ENCODE results near the gene GLIPR1.
"Not testable (repeated sequence)": the region's sequence is repeated elsewhere in the genome, so short reads cannot be mapped to it uniquely, and the experiment has no call there.

GLIPR1 gene

GRCh38 chr12:75474116-75474515 is 6.4 kb upstream of the GLIPR1 start:
- DNase-seq (ENCODE audit: low read depth, low spot score), result no peak

- DNase-seq (ENCODE audit: low read depth, low spot score), result no peak
Observed at GRCh38 chr12:75476071-75476470, 4.5 kb upstream of the GLIPR1 start.

- DNase-seq (ENCODE audit: low read depth, low spot score), result no peak
Observed at GRCh38 chr12:75477137-75477536, 3.4 kb upstream of the GLIPR1 start.

- DNase-seq (ENCODE audit: low read depth, low spot score), result no peak
Observed at GRCh38 chr12:75478116-75478794, 2.3 kb upstream of the GLIPR1 start.

GRCh38 chr12:75479963-75480461 is 543 bp upstream of the GLIPR1 start:
- DNase-seq (ENCODE audit: low read depth, low spot score), result no peak

- no peak for DNase-seq (ENCODE audit: low read depth, low spot score)
Observed at GRCh38 chr12:75481013-75481705, 604 bp downstream of the GLIPR1 start.

- no peak for DNase-seq (ENCODE audit: low read depth, low spot score)
Observed at GRCh38 chr12:75481774-75482173, 1.2 kb downstream of the GLIPR1 start.

- DNase-seq (ENCODE audit: low read depth, low spot score), result no peak
Observed at GRCh38 chr12:75482646-75483045, 2.1 kb downstream of the GLIPR1 start.

- DNase-seq (ENCODE audit: low read depth, low spot score), result no peak
Observed at GRCh38 chr12:75483431-75483830, 2.9 kb downstream of the GLIPR1 start.

- DNase-seq (ENCODE audit: low read depth, low spot score), result not testable (repeated sequence)
Observed at GRCh38 chr12:75484450-75484849, 3.9 kb downstream of the GLIPR1 start.

GRCh38 chr12:75487308-75487707 is 6.8 kb downstream of the GLIPR1 start:
- no peak for DNase-seq (ENCODE audit: low read depth, low spot score)

GRCh38 chr12:75488553-75488952 is 8.0 kb downstream of the GLIPR1 start:
- no peak for DNase-seq (ENCODE audit: low read depth, low spot score)

- DNase-seq (ENCODE audit: low read depth, low spot score), result no peak
Observed at GRCh38 chr12:75489187-75489586, 8.6 kb downstream of the GLIPR1 start.

- DNase-seq (ENCODE audit: low read depth, low spot score), result no peak
Observed at GRCh38 chr12:75489613-75490210, 9.2 kb downstream of the GLIPR1 start.

- DNase-seq (ENCODE audit: low read depth, low spot score), result no peak
Observed at GRCh38 chr12:75491169-75491568, 10.6 kb downstream of the GLIPR1 start.

- DNase-seq (ENCODE audit: low read depth, low spot score), result no peak
Observed at GRCh38 chr12:75503459-75503858, 22.9 kb downstream of the GLIPR1 start.

GRCh38 chr12:75503866-75504265 is 23.3 kb downstream of the GLIPR1 start:
- no peak for DNase-seq (ENCODE audit: low read depth, low spot score)

GRCh38 chr12:75505706-75506312 is 25.3 kb downstream of the GLIPR1 start:
- no peak for DNase-seq (ENCODE audit: low read depth, low spot score)

GRCh38 chr12:75507086-75507485 is 26.5 kb downstream of the GLIPR1 start:
- DNase-seq (ENCODE audit: low read depth, low spot score), result no peak

GRCh38 chr12:75508159-75508558 is 27.6 kb downstream of the GLIPR1 start:
- DNase-seq (ENCODE audit: low read depth, low spot score), result no peak

- DNase-seq (ENCODE audit: low read depth, low spot score), result no peak
Observed at GRCh38 chr12:75509621-75510020, 29.1 kb downstream of the GLIPR1 start.

All from activated CD4-positive, CD25-positive, alpha-beta regulatory T cell treated with anti-CD3 and anti-CD28 coated beads, Interleukin-2, amount 50 U/mL, for 16 hours (primary cell).